Thoracic aorta (tissue), 2 donors: ENCODE results near the gene KRTAP10-5. TPM values are rescaled to one million over a fixed set of nuclear protein-coding genes. Genes with fewer than 3 reads are reported as not detected.

Experiments used
- ATAC-seq: fragments of 150-250 bp; one replicate; pipeline ENCODE4 v1.8.0; 2017; ENCODE audit warnings: low read depth; ENCODE audit not compliant: insufficient number of reproducible peaks, low FRiP score
- DNase-seq: peaks from one replicate; pipeline ENCODE4 v3.0.0-alpha.2; 2020; ENCODE audit warnings: low spot score
- H3K27ac ChIP-seq, 2 donors: fragments of 200-600 bp; sonication (generic); 1 replicate in 1 of 2; 2 replicates in 1 of 2; pipeline ENCODE4 v1.5.1; 2016; ENCODE audit warnings: mild to moderate bottlenecking in 2 of 2, moderate library complexity in 2 of 2
- H3K27me3 ChIP-seq: fragments of 200-600 bp; sonication (generic); replicated peaks from 2 replicates; pipeline ENCODE4 v1.6.0; 2016; ENCODE audit warnings: mild to moderate bottlenecking; ENCODE audit not compliant: insufficient read depth
- H3K36me3 ChIP-seq: fragments of 200-600 bp; sonication (generic); one replicate; pipeline ENCODE4 v1.5.1; 2016
- H3K4me1 ChIP-seq, 2 donors: fragments of 200-600 bp; sonication (generic); 1 replicate in 1 of 2; 2 replicates in 1 of 2; pipeline versions ENCODE4 v1.5.1 to v1.6.0; 2016; ENCODE audit warnings: low read depth in 2 of 2, mild to moderate bottlenecking in 1 of 2; ENCODE audit not compliant: control insufficient read depth in 1 of 2
- H3K4me3 ChIP-seq: fragments of 200-600 bp; sonication (generic); 2 replicates; pipeline ENCODE4 v1.5.1; 2016; ENCODE audit warnings: mild to moderate bottlenecking
- H3K9me3 ChIP-seq: fragments of 200-600 bp; sonication (generic); 2 replicates; pipeline ENCODE4 v1.5.1; 2016
- CTCF ChIP-seq: fragments of 200-600 bp; sonication (generic); IDR thresholded peaks from one replicate; pipeline ENCODE4 v1.5.1; 2019; ENCODE audit warnings: antibody characterized with exemption
- total RNA-seq, 2 donors: library from RNA; depleted of rRNA; stranded (reverse); fragments of >200 nt; gene quantifications; one replicate each; pipeline versions ENCODE4 v1.1.0 to v1.2.3, GENCODE V29; 2016

The KRTAP10-5 gene
- total RNA-seq, 2 donors from 2014 or later = not detected

DNA sequence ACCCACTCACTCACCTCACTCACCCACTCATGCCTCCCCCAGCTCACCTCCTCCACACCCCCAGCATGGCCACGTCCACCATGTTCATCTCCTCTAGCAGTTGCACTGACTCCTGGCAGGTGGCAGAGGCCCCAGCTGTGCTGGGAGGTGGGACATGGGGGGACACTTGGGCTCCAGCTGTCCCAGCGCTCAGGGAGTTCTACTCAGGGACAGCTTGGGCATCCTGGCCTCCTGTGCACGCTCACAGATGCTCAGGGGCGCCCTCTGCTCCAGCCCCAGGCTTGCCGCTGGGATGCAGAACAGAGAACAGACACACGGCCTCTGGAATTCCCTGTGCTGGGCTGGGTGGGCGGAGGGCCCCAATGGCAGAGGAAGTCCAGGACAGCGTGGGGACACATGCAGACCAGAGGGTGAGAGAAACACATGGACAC lies 36.7 kb upstream of the KRTAP10-5 start:
- Histone ChIP-seq H3K4me1 (no peaks in the 10 kb centered on the region), H3K4me3 (no peak overlapping the region), H3K27ac (no peak overlapping the region), H3K27me3 (no peaks in the 10 kb centered on the region), H3K9me3 (no peaks in the 10 kb centered on the region), H3K36me3 (no peaks in the 10 kb centered on the region)
- ATAC-seq = no peak
- DNase-seq = no peak
- no peak for TF ChIP-seq CTCF

DNA sequence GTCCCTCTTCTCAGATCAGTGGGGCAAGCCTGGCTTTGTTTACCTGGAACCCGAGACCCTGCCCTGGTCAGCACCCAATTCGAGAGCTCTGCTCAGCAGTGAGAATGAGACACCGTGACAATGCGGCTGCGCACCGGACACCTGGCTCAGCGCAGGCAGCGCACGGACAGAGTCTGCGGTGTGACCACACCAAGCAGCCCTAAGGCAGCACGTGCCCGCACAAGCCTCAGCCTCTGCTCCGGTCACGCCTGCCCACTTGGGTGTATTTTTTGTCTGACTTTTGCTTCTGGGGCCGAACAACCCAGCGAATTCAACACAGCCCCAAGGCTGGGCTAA lies 36.2 kb upstream of the KRTAP10-5 start:
- TF ChIP-seq CTCF = no peak
- no peaks in the 10 kb centered on the region for H3K4me1 ChIP-seq
- no peak overlapping the region for H3K4me3 ChIP-seq
- H3K27ac ChIP-seq = no peak overlapping the region
- H3K9me3 ChIP-seq = no peaks in the 10 kb centered on the region
- no peaks in the 10 kb centered on the region for H3K27me3 ChIP-seq
- H3K36me3 ChIP-seq = no peaks in the 10 kb centered on the region
- no peak for ATAC-seq
- no peak for DNase-seq

DNA sequence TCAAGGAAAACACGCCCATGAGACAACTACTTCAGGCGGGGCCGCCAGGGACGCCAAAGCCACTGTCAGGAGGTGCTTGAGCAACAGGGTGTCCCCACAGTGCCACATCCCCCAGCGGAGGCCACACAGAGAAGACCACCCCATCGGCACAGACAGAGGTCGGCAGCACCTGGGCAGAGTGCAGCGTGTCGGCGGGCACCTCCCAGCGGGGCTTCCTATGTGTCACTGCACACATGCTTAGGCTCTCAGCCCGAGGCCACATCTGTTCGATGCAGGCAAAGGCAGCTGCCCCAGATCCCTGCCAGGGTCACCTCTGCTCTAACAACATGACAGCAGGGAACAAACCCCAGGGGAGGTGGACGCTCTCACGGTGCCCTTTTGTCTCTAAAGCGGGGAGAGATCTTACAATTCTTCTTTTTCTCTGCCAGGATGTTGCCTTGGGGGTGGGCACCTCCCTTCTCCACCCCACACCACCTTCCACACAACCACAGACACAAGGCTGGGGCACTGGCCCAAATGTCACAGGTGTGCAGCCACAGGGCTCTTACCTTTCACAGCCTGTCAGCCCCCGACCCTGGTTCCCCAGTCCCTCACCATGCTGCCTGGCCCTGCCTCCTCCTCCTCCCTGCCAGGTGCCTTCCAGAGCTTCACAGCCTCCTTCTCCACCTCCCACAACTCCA lies 35.6 kb upstream of the KRTAP10-5 start:
- ATAC-seq (no peak), DNase-seq (no peak)
- TF ChIP-seq CTCF = no peak

DNA sequence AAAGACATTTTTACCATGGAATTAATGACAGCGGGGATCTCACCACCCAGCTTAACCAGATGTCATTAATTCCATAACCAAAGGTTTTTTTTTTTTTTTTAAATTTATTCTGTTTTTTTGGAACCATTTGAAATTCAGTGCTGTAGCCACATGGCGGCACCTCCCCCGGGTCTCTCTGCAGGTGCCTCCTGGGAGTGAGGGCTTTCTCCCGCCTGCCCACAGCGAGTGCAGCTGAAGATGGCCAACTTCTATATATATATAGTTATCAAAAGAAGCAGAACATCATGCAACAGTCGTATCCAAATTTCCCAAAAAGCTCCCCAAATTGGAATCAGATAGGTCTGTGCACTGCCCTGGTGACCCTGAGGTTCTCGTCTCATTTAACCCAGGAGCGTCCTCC lies 35.1 kb upstream of the KRTAP10-5 start:
- no peaks in the 10 kb centered on the region for H3K36me3 ChIP-seq
- H3K27ac ChIP-seq = no peak overlapping the region
- H3K4me1 ChIP-seq = no peaks in the 10 kb centered on the region
- no peak for TF ChIP-seq CTCF
- ATAC-seq (no peak), DNase-seq (no peak)
- H3K9me3 ChIP-seq = peaks cover 4% of the 10 kb centered on the region
- no peak overlapping the region for H3K4me3 ChIP-seq
- no peaks in the 10 kb centered on the region for H3K27me3 ChIP-seq

More for the DNA sequence above, 35.6 kb upstream of the KRTAP10-5 start:
- Histone ChIP-seq H3K4me1 (no peaks in the 10 kb centered on the region), H3K27ac (no peak overlapping the region), H3K4me3 (no peak overlapping the region), H3K36me3 (no peaks in the 10 kb centered on the region), H3K27me3 (no peaks in the 10 kb centered on the region), H3K9me3 (no peaks in the 10 kb centered on the region)

DNA sequence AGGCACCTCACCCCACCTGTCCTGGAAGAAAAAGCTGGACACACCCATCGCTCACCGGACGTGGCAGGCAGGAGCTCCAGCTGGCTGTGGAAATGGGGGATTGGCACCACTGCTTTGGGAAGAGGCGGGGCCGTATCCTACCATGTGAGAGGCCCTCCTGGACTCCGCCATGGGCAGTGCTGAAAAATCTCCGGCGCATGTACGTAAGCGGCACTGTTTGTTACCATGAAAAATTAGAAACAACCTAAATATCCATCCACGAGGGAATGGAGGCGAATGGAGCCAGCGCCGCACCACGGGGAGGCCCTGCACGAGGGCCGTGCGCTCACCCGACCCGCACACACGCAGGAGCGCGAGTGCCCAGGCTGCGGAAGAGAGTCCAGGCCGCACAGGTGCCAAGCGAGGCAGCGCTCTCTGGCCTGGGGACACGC lies 34.6 kb upstream of the KRTAP10-5 start:
- ATAC-seq = no peak
- Histone ChIP-seq H3K27me3 (no peaks in the 10 kb centered on the region), H3K4me3 (no peak overlapping the region), H3K9me3 (peaks cover 4% of the 10 kb centered on the region), H3K27ac (no peak overlapping the region), H3K36me3 (no peaks in the 10 kb centered on the region), H3K4me1 (no peaks in the 10 kb centered on the region)
- no peak for DNase-seq
- no peak for TF ChIP-seq CTCF
